H9 (cell line): ENCODE results near the gene F13B. TPM values are rescaled to one million over a fixed set of nuclear protein-coding genes. Genes with fewer than 3 reads are reported as not detected.

ENCODE experiments used
- DNase-seq: peaks from one replicate; pipeline ENCODE4 v3.0.0-alpha.2; 2017
- H2AFZ ChIP-seq: one replicate; pipeline ENCODE4 v1.6.1; 2013; ENCODE audit warnings: mild to moderate bottlenecking, low read length, control low read depth, moderate library complexity
- H2AK5ac ChIP-seq: 2 replicates; pipeline ENCODE4 v1.6.1; 2013; ENCODE audit warnings: low read length, control low read depth, mixed read lengths; ENCODE audit not compliant: insufficient read length
- H2BK120ac ChIP-seq: one replicate; pipeline ENCODE4 v1.6.1; 2013; ENCODE audit warnings: low read depth, mild to moderate bottlenecking, low read length, control low read depth, inconsistent platforms; ENCODE audit not compliant: poor library complexity, severe bottlenecking
- H2BK12ac ChIP-seq: 2 replicates; pipeline ENCODE4 v1.6.1; 2013; ENCODE audit warnings: low read length, control low read depth, mixed read lengths, low read depth; ENCODE audit not compliant: insufficient read length
- H2BK15ac ChIP-seq: 2 replicates; pipeline ENCODE4 v1.6.1; 2013; ENCODE audit warnings: low read depth, low read length, control low read depth
- H2BK20ac ChIP-seq: one replicate; pipeline ENCODE4 v1.6.1; 2013; ENCODE audit warnings: low read depth, mild to moderate bottlenecking, low read length, control low read depth, inconsistent platforms; ENCODE audit not compliant: poor library complexity, severe bottlenecking
- H2BK5ac ChIP-seq: 2 replicates; pipeline ENCODE4 v1.6.1; 2013; ENCODE audit warnings: low read length, control low read depth, mixed read lengths; ENCODE audit not compliant: insufficient read length
- H3K14ac ChIP-seq: 2 replicates; pipeline ENCODE4 v1.6.1; 2013; ENCODE audit warnings: low read length, control low read depth; ENCODE audit not compliant: insufficient read depth
- H3K18ac ChIP-seq: 2 replicates; pipeline ENCODE4 v1.6.1; 2013; ENCODE audit warnings: low read depth, mild to moderate bottlenecking, mixed read lengths, low read length, control low read depth; ENCODE audit not compliant: insufficient read length
- H3K23ac ChIP-seq: 2 replicates; pipeline ENCODE4 v1.6.1; 2013; ENCODE audit warnings: low read length, control low read depth, mixed read lengths, low read depth; ENCODE audit not compliant: insufficient read length
- H3K23me2 ChIP-seq: 2 replicates; pipeline ENCODE4 v1.6.1; 2013; ENCODE audit warnings: low read depth, mild to moderate bottlenecking, mixed read lengths, low read length, control low read depth; ENCODE audit not compliant: insufficient read length, poor library complexity, severe bottlenecking
- H3K27ac ChIP-seq: 2 replicates; pipeline ENCODE4 v1.5.1; 2013; ENCODE audit warnings: low read length, control low read depth, mixed read lengths, low read depth; ENCODE audit not compliant: insufficient read length
- H3K27me3 ChIP-seq: 2 replicates; pipeline ENCODE4 v1.6.1; 2013; ENCODE audit warnings: low read length, control low read depth, inconsistent platforms; ENCODE audit not compliant: insufficient read depth
- H3K4ac ChIP-seq: 2 replicates; pipeline ENCODE4 v1.6.1; 2013; ENCODE audit warnings: low read depth, mild to moderate bottlenecking, control low read depth, inconsistent platforms, low read length, moderate library complexity
- H3K4me1 ChIP-seq: 2 replicates; pipeline ENCODE4 v1.6.1; 2013; ENCODE audit warnings: low read length, control low read depth, inconsistent platforms; ENCODE audit not compliant: insufficient read depth
- H3K4me2 ChIP-seq: 2 replicates; pipeline ENCODE4 v1.6.1; 2013; ENCODE audit warnings: low read length, control low read depth, mixed read lengths; ENCODE audit not compliant: insufficient read length, insufficient read depth
- H3K56ac ChIP-seq: 2 replicates; pipeline ENCODE4 v1.6.1; 2013; ENCODE audit warnings: low read depth, mild to moderate bottlenecking, mixed read lengths, low read length, control low read depth; ENCODE audit not compliant: insufficient read length
- H3K79me1 ChIP-seq: 2 replicates; pipeline ENCODE4 v1.6.1; 2013; ENCODE audit warnings: low read depth, mild to moderate bottlenecking, moderate library complexity, low read length, control low read depth, inconsistent platforms; ENCODE audit not compliant: insufficient read depth, poor library complexity, severe bottlenecking
- H3K79me2 ChIP-seq: 2 replicates; pipeline ENCODE4 v1.6.1; 2013; ENCODE audit warnings: low read length, control low read depth, inconsistent platforms; ENCODE audit not compliant: insufficient read depth
- H3K9ac ChIP-seq: 2 replicates; pipeline ENCODE4 v1.6.1; 2013; ENCODE audit warnings: low read length, control low read depth, mixed read lengths; ENCODE audit not compliant: insufficient read length; ENCODE audit errors: extremely low read depth
- H3K9me3 ChIP-seq: one replicate; pipeline ENCODE4 v1.6.1; 2013; ENCODE audit warnings: low read depth, low read length, inconsistent platforms; ENCODE audit not compliant: control insufficient read depth
- H3T11ph ChIP-seq: one replicate; pipeline ENCODE4 v1.6.1; 2013; ENCODE audit warnings: mild to moderate bottlenecking, low read length, control low read depth, inconsistent platforms
- H4K20me1 ChIP-seq: one replicate; pipeline ENCODE4 v1.6.1; 2013; ENCODE audit not compliant: control insufficient read depth, insufficient read length, insufficient read depth
- H4K5ac ChIP-seq: 2 replicates; pipeline ENCODE4 v1.6.1; 2013; ENCODE audit warnings: low read depth, mild to moderate bottlenecking, mixed read lengths, low read length, control low read depth; ENCODE audit not compliant: insufficient read length
- H4K8ac ChIP-seq: replicated peaks from 2 replicates; pipeline ENCODE4 v1.6.1; 2013; ENCODE audit warnings: low read length, control low read depth, mixed read lengths, low read depth; ENCODE audit not compliant: insufficient read length
- H4K91ac ChIP-seq: 2 replicates; pipeline ENCODE4 v1.6.1; 2013; ENCODE audit warnings: low read depth, mild to moderate bottlenecking, moderate library complexity, mixed read lengths, low read length, control low read depth; ENCODE audit not compliant: insufficient read length
- H3K27ac Mint-ChIP-seq, 3 experiments: 2 replicates in 2 of 3; 3 replicates in 1 of 3; pipeline ENCODE4 v1.8.0; 2020 to 2021; ENCODE audit warnings: mixed read lengths in 3 of 3, mild to moderate bottlenecking in 1 of 3, moderate library complexity in 1 of 3
- H3K27me3 Mint-ChIP-seq: 2 replicates; pipeline ENCODE4 v1.8.0; 2021; ENCODE audit warnings: low read depth, mild to moderate bottlenecking, moderate library complexity, mixed read lengths
- H3K36me3 Mint-ChIP-seq, 3 experiments: 2 replicates in 2 of 3; 3 replicates in 1 of 3; pipeline ENCODE4 v1.8.0; 2020 to 2021; ENCODE audit warnings: low read depth in 3 of 3, mixed read lengths in 3 of 3; ENCODE audit not compliant: insufficient read depth in 1 of 3
- H3K4me1 Mint-ChIP-seq, 2 experiments: 2 replicates each; pipeline ENCODE4 v1.8.0; 2020; ENCODE audit warnings: mixed read lengths in 2 of 2
- H3K4me3 Mint-ChIP-seq, 2 experiments: 2 replicates in 1 of 2; 3 replicates in 1 of 2; pipeline ENCODE4 v1.8.0; 2020 to 2021; ENCODE audit warnings: mild to moderate bottlenecking in 2 of 2, mixed read lengths in 2 of 2, moderate library complexity in 1 of 2
- H3K9me3 Mint-ChIP-seq, 2 experiments: 2 replicates in 1 of 2; 3 replicates in 1 of 2; pipeline ENCODE4 v1.8.0; 2020; ENCODE audit warnings: mild to moderate bottlenecking in 2 of 2, mixed read lengths in 2 of 2, moderate library complexity in 1 of 2
- WGBS: extraction: QIAGEN DNeasy Blood & Tissue Kit; methylation state at CpG from one replicate; pipeline ENCODE4 v1.1.7; 2013; ENCODE audit warnings: missing lambda C conversion rate, low lambda C conversion rate, mixed read lengths; ENCODE audit not compliant: insufficient read length; ENCODE audit errors: extremely low coverage; 5-methylcytosine and 5-hydroxymethylcytosine counted together
- total RNA-seq: library from RNA; stranded (reverse); gene quantifications from 2 replicates; pipeline ENCODE4 v1.2.1, GENCODE V29; 2021
- TF ChIP-seq, protein P1 (sequence below): fragments of 200-600 bp; sonication (generic); conservative IDR thresholded peaks from 3 replicates; pipeline ENCODE4 v1.8.0; 2021; ENCODE audit warnings: antibody characterized with exemption, mild to moderate bottlenecking

F13B gene
- total RNA-seq, 1 experiment from 2014 or later: not detected

DNA sequence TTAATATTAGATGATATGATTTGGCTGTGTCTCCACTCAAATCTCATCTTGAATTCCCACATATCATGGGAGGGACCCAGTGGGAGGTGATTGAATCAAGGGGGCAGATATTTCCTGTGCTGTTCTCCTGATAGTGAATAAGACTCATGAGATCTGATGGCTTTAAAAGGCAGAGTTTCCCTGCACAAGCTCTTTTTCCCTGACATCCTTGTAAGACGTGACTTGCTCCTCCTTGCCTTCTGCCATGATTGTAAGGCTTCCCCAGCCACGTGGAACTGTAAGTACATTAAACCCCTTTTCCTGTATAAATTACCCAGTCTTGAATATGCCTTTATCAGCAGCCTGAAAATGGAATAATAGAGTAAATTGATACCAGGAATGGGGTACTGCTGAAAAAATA is 13.3 kb upstream of the F13B start:
- TF ChIP-seq, protein P1, sequence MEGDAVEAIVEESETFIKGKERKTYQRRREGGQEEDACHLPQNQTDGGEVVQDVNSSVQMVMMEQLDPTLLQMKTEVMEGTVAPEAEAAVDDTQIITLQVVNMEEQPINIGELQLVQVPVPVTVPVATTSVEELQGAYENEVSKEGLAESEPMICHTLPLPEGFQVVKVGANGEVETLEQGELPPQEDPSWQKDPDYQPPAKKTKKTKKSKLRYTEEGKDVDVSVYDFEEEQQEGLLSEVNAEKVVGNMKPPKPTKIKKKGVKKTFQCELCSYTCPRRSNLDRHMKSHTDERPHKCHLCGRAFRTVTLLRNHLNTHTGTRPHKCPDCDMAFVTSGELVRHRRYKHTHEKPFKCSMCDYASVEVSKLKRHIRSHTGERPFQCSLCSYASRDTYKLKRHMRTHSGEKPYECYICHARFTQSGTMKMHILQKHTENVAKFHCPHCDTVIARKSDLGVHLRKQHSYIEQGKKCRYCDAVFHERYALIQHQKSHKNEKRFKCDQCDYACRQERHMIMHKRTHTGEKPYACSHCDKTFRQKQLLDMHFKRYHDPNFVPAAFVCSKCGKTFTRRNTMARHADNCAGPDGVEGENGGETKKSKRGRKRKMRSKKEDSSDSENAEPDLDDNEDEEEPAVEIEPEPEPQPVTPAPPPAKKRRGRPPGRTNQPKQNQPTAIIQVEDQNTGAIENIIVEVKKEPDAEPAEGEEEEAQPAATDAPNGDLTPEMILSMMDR: no peak
- Histone ChIP-seq H3K4me2 (no peak overlapping the region), H2BK120ac (no peak overlapping the region), H2AFZ (no peak overlapping the region), H3K9me3 (peaks cover 16% of the 10 kb centered on the region), H3T11ph (no peak overlapping the region), H3K23ac (no peak overlapping the region), H3K4me1 (no peaks in the 10 kb centered on the region), H2BK12ac (no peak overlapping the region), H3K18ac (no peak overlapping the region), H2AK5ac (no peak overlapping the region), H3K79me2 (no peaks in the 10 kb centered on the region), H3K56ac (no peak overlapping the region), H2BK15ac (no peak overlapping the region), H2BK20ac (no peak overlapping the region), H3K23me2 (no peaks in the 10 kb centered on the region), H2BK5ac (no peak overlapping the region), H4K8ac (no peak overlapping the region), H4K91ac (no peak overlapping the region), H3K79me1 (no peaks in the 10 kb centered on the region), H4K5ac (no peak overlapping the region), H4K20me1 (no peaks in the 10 kb centered on the region), H3K27ac (no peak overlapping the region), H3K4ac (no peak overlapping the region), H3K14ac (no peak overlapping the region), H3K9ac (no peak overlapping the region), H3K27me3 (no peaks in the 10 kb centered on the region)
- no CpG with 5 or more reads among the region's 2 CpGs for WGBS
- no peak for DNase-seq
- H3K27ac Mint-ChIP-seq: no peak overlapping the region
- H3K36me3 Mint-ChIP-seq: peaks cover 52 to 56% (median 54%) of the 10 kb centered on the region in 3 experiments
- H3K9me3 Mint-ChIP-seq: peaks cover 43 to 53% of the 10 kb centered on the region in 2 experiments
- no peak overlapping the region; a peak in 1 of 5 replicates for H3K4me3 Mint-ChIP-seq
- H3K4me1 Mint-ChIP-seq: no peaks in the 10 kb centered on the region
- peaks cover 2% of the 10 kb centered on the region for H3K27me3 Mint-ChIP-seq
